Endothelial cell of umbilical vein (primary cell): ENCODE data around the gene FLT3. TPM values are rescaled to one million over a fixed set of nuclear protein-coding genes. Genes with fewer than 3 reads are reported as not detected.

Experiments
- BruUV-seq: library from RNA; stranded (reverse); fragments of 400-500 nt; replicated peaks from 2 replicates; lab custom pipeline; 2021; lab: Mats Ljungman, UMichigan
- CTCF ChIA-PET: fragments of 300-600, 350-600 bp; sonication (Branson Sonifier 250); formaldehyde crosslinking; loops from one replicate; lab custom pipeline; 2021; ENCODE audit warnings: antibody characterized with exemption, inconsistent platforms; lab: Charles Lee
- POLR2A ChIA-PET: fragments of 300-600, 350-600 bp; sonication (Branson Sonifier 250); formaldehyde crosslinking; loops from one replicate; lab custom pipeline; 2021; ENCODE audit warnings: antibody characterized with exemption, inconsistent platforms; lab: Charles Lee
- DNase-seq: peaks from one replicate; pipeline ENCODE4 v3.0.0-alpha.2; 2011; ENCODE audit warnings: low read depth, low spot score
- FAIRE-seq: peaks from 2 replicates; lab custom pipeline; 2011; peaks lifted over from hg19 to GRCh38; lab: Jason Lieb, UNC
- H2AFZ ChIP-seq: 2 replicates; pipeline ENCODE4 v1.6.0; 2012; ENCODE audit warnings: low read depth, low read length, control low read depth, inconsistent platforms
- H3K27ac ChIP-seq: 2 replicates; pipeline ENCODE4 v1.5.1; 2011; ENCODE audit warnings: low read depth, mild to moderate bottlenecking, control low read depth, low read length, moderate library complexity; ENCODE audit not compliant: insufficient read depth
- H3K27me3 ChIP-seq, 2 experiments: 2 replicates each; pipeline versions ENCODE4 v1.6.0 to v1.6.1; 2011; ENCODE audit warnings: low read length in 2 of 2, mixed read lengths in 1 of 2; ENCODE audit not compliant: control insufficient read depth in 2 of 2, insufficient read depth in 2 of 2
- H3K36me3 ChIP-seq, 2 experiments: 2 replicates in 1 of 2; 3 replicates in 1 of 2; pipeline ENCODE4 v1.5.1; 2011; ENCODE audit warnings: low read length in 2 of 2, mild to moderate bottlenecking in 1 of 2, moderate library complexity in 1 of 2; ENCODE audit not compliant: control insufficient read depth in 2 of 2, insufficient read depth in 2 of 2; ENCODE audit errors: extremely low read depth in 1 of 2
- H3K4me1 ChIP-seq: 3 replicates; pipeline ENCODE4 v1.5.1; 2011; ENCODE audit warnings: mild to moderate bottlenecking, low read length; ENCODE audit not compliant: control insufficient read depth, insufficient read depth; ENCODE audit errors: extremely low read depth
- H3K4me2 ChIP-seq: 2 replicates; pipeline ENCODE4 v1.6.1; 2011; ENCODE audit warnings: low read length, control low read depth, mixed read lengths; ENCODE audit not compliant: insufficient read depth
- H3K4me3 ChIP-seq, 3 experiments: fragments of 200-600 bp in 1 of 3; sonication (generic), shearing (Covaris generic) in 1 of 3; replicated peaks in 1 of 3; 2 replicates each; pipeline ENCODE4 v1.5.1; 2011 to 2016; ENCODE audit warnings: control low read depth in 3 of 3, low read length in 3 of 3, mild to moderate bottlenecking in 2 of 3, inconsistent platforms in 1 of 3, low read depth in 1 of 3, moderate library complexity in 1 of 3; ENCODE audit not compliant: insufficient read depth in 1 of 3
- H3K79me2 ChIP-seq: 2 replicates; pipeline ENCODE4 v1.6.0; 2012; ENCODE audit warnings: low read length, inconsistent platforms; ENCODE audit not compliant: control insufficient read depth, insufficient read depth
- H3K9ac ChIP-seq: replicated peaks from 2 replicates; pipeline ENCODE3; 2011; ENCODE audit warnings: low read length, control low read depth; ENCODE audit not compliant: insufficient read depth; ENCODE audit errors: extremely low read depth
- H3K9me1 ChIP-seq: replicated peaks from 3 replicates; pipeline ENCODE4 v1.6.0; 2011; ENCODE audit warnings: mild to moderate bottlenecking, low read length; ENCODE audit not compliant: control insufficient read depth, insufficient read depth; ENCODE audit errors: extremely low read depth
- H3K9me3 ChIP-seq: replicated peaks from 2 replicates; pipeline ENCODE4 v1.5.1; 2012; ENCODE audit warnings: low read length, inconsistent platforms; ENCODE audit not compliant: control insufficient read depth, insufficient read depth
- H4K20me1 ChIP-seq: replicated peaks from 2 replicates; pipeline ENCODE3; 2011; ENCODE audit warnings: mild to moderate bottlenecking, low read length; ENCODE audit not compliant: control insufficient read depth, insufficient read depth; ENCODE audit errors: extremely low read depth
- EZH2 ChIP-seq: IDR thresholded peaks from 2 replicates; pipeline ENCODE4 v1.6.1; 2012; ENCODE audit warnings: borderline replicate concordance, low read depth, mild to moderate bottlenecking, moderate library complexity, low read length, inconsistent platforms; ENCODE audit not compliant: severe bottlenecking
- FOS ChIP-seq: IDR thresholded peaks from 2 replicates; pipeline ENCODE4 v1.6.1; 2011; ENCODE audit warnings: mild to moderate bottlenecking, low read length, moderate library complexity, borderline replicate concordance; ENCODE audit not compliant: insufficient read depth
- GATA2 ChIP-seq: IDR thresholded peaks from 2 replicates; pipeline ENCODE4 v1.7.0; 2011; ENCODE audit warnings: low read depth, mild to moderate bottlenecking, moderate library complexity, mixed read lengths, low read length; ENCODE audit not compliant: insufficient read length, insufficient read depth
- JUN ChIP-seq: IDR thresholded peaks from 2 replicates; pipeline ENCODE4 v1.6.1; 2011; ENCODE audit warnings: borderline replicate concordance, low read depth; ENCODE audit not compliant: insufficient read length, insufficient read depth
- MYC ChIP-seq: IDR thresholded peaks from one replicate; pipeline ENCODE4 v1.6.1; 2011; ENCODE audit warnings: mild to moderate bottlenecking, low read depth, low read length
- POLR2A ChIP-seq: IDR thresholded peaks from 2 replicates; pipeline ENCODE4 v1.6.1; 2012; ENCODE audit warnings: low read depth, mild to moderate bottlenecking, control low read depth, low read length
- POLR2AphosphoS5 ChIP-seq: IDR thresholded peaks from 2 replicates; pipeline ENCODE4 v1.6.1; 2012; ENCODE audit warnings: low read depth, mild to moderate bottlenecking, control low read depth, low read length, moderate library complexity; ENCODE audit not compliant: insufficient read depth
- dilution Hi-C: fragments of 300-500 bp; cut with MboI; formaldehyde crosslinking; loops from one replicate; pipeline ENCODE4 v1.15.0; 2019; ENCODE audit warnings: low sequenced_read_pairs; ENCODE audit not compliant: extremely low pct_ligation_motif_present
- intact Hi-C: fragments of 100-400 bp; cut with micrococcal nuclease; formaldehyde crosslinking; loops from one replicate; pipeline ENCODE4 v1.10.0; 2022
- polyA plus RNA-seq, 4 experiments: library from polyadenylated mRNA; depleted of rRNA in 3 of 4; stranded (reverse) in 3 of 4; unstranded in 1 of 4; fragments of >200 nt; gene quantifications; 2 replicates each; pipeline versions ENCODE4 v1.2.1 to v1.2.3, GENCODE V29; 2011 to 2012; ENCODE audit warnings: missing spikeins in 1 of 4
- total RNA-seq: library from RNA; stranded (reverse); gene quantifications from 2 replicates; pipeline ENCODE4 v1.2.3, GENCODE V29; 2021
- TF ChIP-seq, protein P1 (sequence below): IDR thresholded peaks from 2 replicates; pipeline ENCODE4 v1.6.1; 2011; ENCODE audit not compliant: insufficient read depth, insufficient read length
- TF ChIP-seq, protein P2 (sequence below), 2 donors: IDR thresholded peaks; 1 replicate in 1 of 2; 2 replicates in 1 of 2; pipeline ENCODE4 v1.5.1; 2011; ENCODE audit warnings: low read length in 2 of 2, mild to moderate bottlenecking in 2 of 2, moderate library complexity in 2 of 2, control low read depth in 1 of 2, inconsistent platforms in 1 of 2, low read depth in 1 of 2; ENCODE audit not compliant: insufficient read depth in 1 of 2; ENCODE audit errors: extremely low read depth in 1 of 2

Gene FLT3
- total and polyA plus RNA-seq, 2 donors (not counting 3 experiments of a cell fraction or from before 2014, with no cell fraction given): 0.03 TPM; not detected in 1

DNA sequence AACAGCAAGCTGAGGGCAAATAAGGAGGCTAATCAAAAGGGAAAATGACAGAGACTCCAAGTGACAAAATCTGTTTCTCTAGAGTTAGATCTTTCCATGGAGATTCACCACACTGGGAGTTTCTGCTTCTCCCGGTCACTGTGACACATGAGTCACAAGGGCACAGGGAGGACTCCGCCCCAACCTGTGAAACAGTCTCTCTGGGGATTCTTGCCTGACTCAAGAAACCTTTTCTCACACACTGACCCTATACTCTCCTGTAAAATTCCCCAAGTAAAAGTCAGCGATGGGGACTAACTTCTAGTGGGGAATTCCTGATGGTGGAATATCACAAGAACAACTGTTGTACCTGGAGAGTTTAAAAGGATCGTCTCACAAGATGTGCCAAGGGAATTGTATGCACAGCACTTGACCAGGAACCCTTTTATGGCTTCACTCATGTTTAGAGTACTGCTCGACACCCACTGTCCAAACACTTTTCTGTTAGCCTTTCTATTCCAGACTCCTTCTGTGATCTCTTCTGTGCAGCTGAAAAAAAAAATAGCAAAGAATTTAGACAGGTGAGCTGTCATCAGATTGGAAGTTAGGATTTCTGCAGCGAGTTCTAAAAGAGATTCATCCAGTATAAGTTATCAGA, 65.1 kb downstream of the FLT3 start:
- H3K4me1 ChIP-seq: no peaks in the 10 kb centered on the region
- TF ChIP-seq, protein P1, sequence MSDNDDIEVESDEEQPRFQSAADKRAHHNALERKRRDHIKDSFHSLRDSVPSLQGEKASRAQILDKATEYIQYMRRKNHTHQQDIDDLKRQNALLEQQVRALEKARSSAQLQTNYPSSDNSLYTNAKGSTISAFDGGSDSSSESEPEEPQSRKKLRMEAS: no peak
- TF ChIP-seq MYC: no peak
- no peak for TF ChIP-seq POLR2A
- TF ChIP-seq GATA2: no peak
- no peak for TF ChIP-seq POLR2AphosphoS5
- POLR2A ChIA-PET: no interaction called here
- no peaks in the 10 kb centered on the region for H3K9me3 ChIP-seq
- H3K9me1 ChIP-seq: no peaks in the 10 kb centered on the region
- BruUV-seq: no TSS peak
- no peaks in the 10 kb centered on the region for H3K36me3 ChIP-seq
- no peaks in the 10 kb centered on the region for H4K20me1 ChIP-seq
- intact Hi-C loops: no loop called here
- peaks cover under 1 to 2% of the 10 kb centered on the region in 2 experiments for H3K27me3 ChIP-seq
- H3K4me2 ChIP-seq: no peak overlapping the region
- no peak overlapping the region for H3K4me3 ChIP-seq
- no peak overlapping the region for H2AFZ ChIP-seq
- CTCF ChIA-PET: no interaction called here
- FAIRE-seq (no peak), DNase-seq (no peak)
- H3K9ac ChIP-seq: no peak overlapping the region
- H3K27ac ChIP-seq: no peak overlapping the region
- H3K79me2 ChIP-seq: no peaks in the 10 kb centered on the region
- dilution Hi-C loops: no loop called here

DNA sequence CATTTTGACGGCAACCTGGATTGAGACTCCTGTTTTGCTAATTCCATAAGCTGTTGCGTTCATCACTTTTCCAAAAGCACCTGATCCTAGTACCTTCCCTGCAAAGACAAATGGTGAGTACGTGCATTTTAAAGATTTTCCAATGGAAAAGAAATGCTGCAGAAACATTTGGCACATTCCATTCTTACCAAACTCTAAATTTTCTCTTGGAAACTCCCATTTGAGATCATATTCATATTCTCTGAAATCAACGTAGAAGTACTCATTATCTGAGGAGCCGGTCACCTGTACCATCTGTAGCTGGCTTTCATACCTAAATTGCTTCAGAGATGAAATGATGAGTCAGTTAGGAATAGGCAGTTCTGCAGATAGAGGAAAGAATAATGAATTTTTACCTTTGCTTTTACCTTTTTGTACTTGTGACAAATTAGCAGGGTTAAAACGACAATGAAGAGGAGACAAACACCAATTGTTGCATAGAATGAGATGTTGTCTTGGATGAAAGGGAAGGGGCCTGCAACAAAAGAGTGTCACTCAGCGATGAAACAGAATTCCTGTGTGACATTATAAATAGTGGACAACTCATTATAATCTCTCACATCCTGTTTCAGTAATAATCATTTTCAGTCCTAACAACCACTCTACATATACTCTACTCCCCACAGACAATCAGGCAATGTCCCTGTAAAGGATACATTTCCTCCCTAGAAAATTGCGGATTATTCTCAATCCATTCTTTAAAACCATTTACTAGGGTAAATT, 66.3 kb downstream of the FLT3 start:
- CTCF ChIA-PET: no interaction called here
- intact Hi-C loops: no loop called here
- Histone ChIP-seq H3K79me2 (no peaks in the 10 kb centered on the region), H3K9me1 (no peaks in the 10 kb centered on the region), H3K4me1 (no peaks in the 10 kb centered on the region), H3K9me3 (no peaks in the 10 kb centered on the region), H3K36me3 (no peaks in the 10 kb centered on the region), H2AFZ (no peak overlapping the region), H3K9ac (no peak overlapping the region), H3K4me2 (no peak overlapping the region), H3K27ac (no peak overlapping the region), H3K4me3 (no peak overlapping the region), H4K20me1 (no peaks in the 10 kb centered on the region), H3K27me3 (peaks cover 0 to 2% of the 10 kb centered on the region in 2 experiments)
- no peak for FAIRE-seq
- no TSS peak for BruUV-seq
- dilution Hi-C loops: no loop called here
- DNase-seq: no peak
- POLR2A ChIA-PET: no interaction called here
- no peak for TF ChIP-seq EZH2
- no peak for TF ChIP-seq POLR2A
- TF ChIP-seq GATA2: no peak
- TF ChIP-seq JUN: no peak
- TF ChIP-seq POLR2AphosphoS5: no peak
- TF ChIP-seq, protein P1: no peak
- TF ChIP-seq FOS: no peak
- no peak for TF ChIP-seq MYC
- TF ChIP-seq, protein P2, sequence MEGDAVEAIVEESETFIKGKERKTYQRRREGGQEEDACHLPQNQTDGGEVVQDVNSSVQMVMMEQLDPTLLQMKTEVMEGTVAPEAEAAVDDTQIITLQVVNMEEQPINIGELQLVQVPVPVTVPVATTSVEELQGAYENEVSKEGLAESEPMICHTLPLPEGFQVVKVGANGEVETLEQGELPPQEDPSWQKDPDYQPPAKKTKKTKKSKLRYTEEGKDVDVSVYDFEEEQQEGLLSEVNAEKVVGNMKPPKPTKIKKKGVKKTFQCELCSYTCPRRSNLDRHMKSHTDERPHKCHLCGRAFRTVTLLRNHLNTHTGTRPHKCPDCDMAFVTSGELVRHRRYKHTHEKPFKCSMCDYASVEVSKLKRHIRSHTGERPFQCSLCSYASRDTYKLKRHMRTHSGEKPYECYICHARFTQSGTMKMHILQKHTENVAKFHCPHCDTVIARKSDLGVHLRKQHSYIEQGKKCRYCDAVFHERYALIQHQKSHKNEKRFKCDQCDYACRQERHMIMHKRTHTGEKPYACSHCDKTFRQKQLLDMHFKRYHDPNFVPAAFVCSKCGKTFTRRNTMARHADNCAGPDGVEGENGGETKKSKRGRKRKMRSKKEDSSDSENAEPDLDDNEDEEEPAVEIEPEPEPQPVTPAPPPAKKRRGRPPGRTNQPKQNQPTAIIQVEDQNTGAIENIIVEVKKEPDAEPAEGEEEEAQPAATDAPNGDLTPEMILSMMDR (IDR thresholded peaks at IDR 0.05; ENCODE audit: extremely low read depth in 1 of 2, insufficient read depth in 1 of 2, low read depth in 1 of 2, low read length in 2 of 2): no peak
